WI38 (cell line): ENCODE data around the gene L3MBTL3.

Source experiments
- H3K4me3 ChIP-seq: 2 replicates; pipeline ENCODE4 v1.5.1; 2011; ENCODE audit warnings: low read depth, mild to moderate bottlenecking, control low read depth, low read length
- CTCF ChIP-seq: IDR thresholded peaks from 2 replicates; pipeline ENCODE4 v1.5.1; 2012; ENCODE audit warnings: low read depth, mild to moderate bottlenecking, control low read depth, low read length

The L3MBTL3 gene

GRCh38 chr6:130055271-130055670 is 36.9 kb downstream of the L3MBTL3 start:
- TF ChIP-seq CTCF, result no peak
- no peak overlapping the region for H3K4me3 ChIP-seq

- no peak for TF ChIP-seq CTCF
- H3K4me3 ChIP-seq, result no peak overlapping the region
These were observed 39.1 kb downstream of the L3MBTL3 start for GRCh38 chr6:130057495-130057894.

GRCh38 chr6:130063806-130064205 is 45.4 kb downstream of the L3MBTL3 start:
- no peak for TF ChIP-seq CTCF
- no peak overlapping the region for H3K4me3 ChIP-seq

GRCh38 chr6:130065609-130066156 is 47.3 kb downstream of the L3MBTL3 start:
- H3K4me3 ChIP-seq, result no peak overlapping the region
- TF ChIP-seq CTCF, result no peak

- TF ChIP-seq CTCF, result no peak
- no peak overlapping the region for H3K4me3 ChIP-seq
These were observed 51.1 kb downstream of the L3MBTL3 start for GRCh38 chr6:130069485-130069884.

- TF ChIP-seq CTCF, result no peak
- no peak overlapping the region for H3K4me3 ChIP-seq
These were observed 51.9 kb downstream of the L3MBTL3 start for GRCh38 chr6:130070326-130070725.

- TF ChIP-seq CTCF, result no peak
- no peak overlapping the region for H3K4me3 ChIP-seq
These were observed 52.4 kb downstream of the L3MBTL3 start for GRCh38 chr6:130070792-130071191.
